GM23248 (cell line): ENCODE results near the gene LECT2. TPM values are rescaled to one million over a fixed set of nuclear protein-coding genes. Genes with fewer than 3 reads are reported as not detected.
A peak's percentile ranks its signal among the peaks of the same experiment; 100 is the strongest.

ENCODE experiments used
- DNase-seq: peaks from one replicate; pipeline ENCODE4 v3.0.0-alpha.2; 2015
- H2AFZ ChIP-seq: fragments of 200-600 bp; sonication (generic); 2 replicates; pipeline ENCODE4 v1.6.1; 2016; ENCODE audit warnings: antibody characterized with exemption
- H3F3A ChIP-seq: fragments of 200-600 bp; sonication (generic); 2 replicates; pipeline ENCODE4 v1.6.1; 2016; ENCODE audit warnings: mild to moderate bottlenecking, antibody characterized with exemption, mixed run types; ENCODE audit not compliant: insufficient read depth
- H3K27ac ChIP-seq: fragments of 200-600 bp; sonication (generic); 2 replicates; pipeline ENCODE4 v1.5.1; 2016; ENCODE audit warnings: mild to moderate bottlenecking
- H3K27me3 ChIP-seq: fragments of 200-600 bp; sonication (generic); replicated peaks from 2 replicates; pipeline ENCODE4 v1.6.1; 2016; ENCODE audit warnings: mild to moderate bottlenecking; ENCODE audit not compliant: insufficient read depth
- H3K36me3 ChIP-seq: fragments of 200-600 bp; sonication (generic); 2 replicates; pipeline ENCODE4 v1.6.1; 2016; ENCODE audit warnings: low read depth, mild to moderate bottlenecking
- H3K4me1 ChIP-seq: fragments of 200-600 bp; sonication (generic); 2 replicates; pipeline ENCODE4 v1.6.1; 2016; ENCODE audit warnings: mild to moderate bottlenecking; ENCODE audit not compliant: insufficient read depth
- H3K4me2 ChIP-seq: fragments of 200-600 bp; sonication (generic); one replicate; pipeline ENCODE4 v1.6.1; 2016; ENCODE audit warnings: mild to moderate bottlenecking; ENCODE audit not compliant: unreplicated experiment
- H3K4me3 ChIP-seq: fragments of 200-600 bp; sonication (generic); 2 replicates; pipeline ENCODE4 v1.5.1; 2016; ENCODE audit warnings: mild to moderate bottlenecking
- H3K79me2 ChIP-seq: fragments of 200-600 bp; sonication (generic); 2 replicates; pipeline ENCODE4 v1.6.1; 2016; ENCODE audit warnings: mild to moderate bottlenecking; ENCODE audit not compliant: insufficient read depth
- H3K9ac ChIP-seq: fragments of 200-600 bp; sonication (generic); 2 replicates; pipeline ENCODE4 v1.6.1; 2016; ENCODE audit warnings: mild to moderate bottlenecking
- H3K9me2 ChIP-seq: fragments of 200-600 bp; sonication (generic); 2 replicates; pipeline ENCODE4 v1.6.1; 2016; ENCODE audit warnings: mixed run types, mild to moderate bottlenecking, moderate library complexity; ENCODE audit not compliant: insufficient read depth
- H3K9me3 ChIP-seq: fragments of 200-600 bp; sonication (generic); one replicate; pipeline ENCODE4 v1.6.1; 2017; ENCODE audit warnings: low read depth
- H4K20me1 ChIP-seq: fragments of 200-600 bp; sonication (generic); 2 replicates; pipeline ENCODE4 v1.6.0; 2016; ENCODE audit not compliant: insufficient read depth
- EZH2 ChIP-seq: fragments of 200-600 bp; sonication (generic); IDR thresholded peaks from 2 replicates; pipeline ENCODE4 v1.6.1; 2018; ENCODE audit warnings: antibody characterized with exemption, mild to moderate bottlenecking; ENCODE audit not compliant: insufficient read depth, poor library complexity, severe bottlenecking
- EZH2phosphoT487 ChIP-seq: fragments of 200-600 bp; sonication (generic); IDR thresholded peaks from 2 replicates; pipeline ENCODE4 v1.6.1; 2018; ENCODE audit warnings: antibody characterized with exemption, moderate library complexity, mild to moderate bottlenecking, low read depth; ENCODE audit not compliant: insufficient read depth
- WGBS, 2 experiments: methylation state at CpG; one replicate each; pipeline ENCODE4 v1.1.6; 2015 to 2017; ENCODE audit warnings: low lambda C conversion rate in 2 of 2, low coverage in 1 of 2; ENCODE audit errors: missing lambda C conversion rate in 2 of 2; 5-methylcytosine and 5-hydroxymethylcytosine counted together
- in situ Hi-C: fragments of 300-500 bp; cut with MboI; formaldehyde crosslinking; loops from 2 replicates; pipeline ENCODE4 v1.15.0; 2020
- polyA plus RNA-seq: library from polyadenylated mRNA; unstranded; fragments of >200 nt; fragmentation: Nextera tagmentation; extraction: Ambion mirVana; gene quantifications from 2 replicates; pipeline ENCODE4 v1.2.1, GENCODE V29; 2016
- total RNA-seq: library from RNA; depleted of rRNA; stranded (reverse); fragments of >200 nt; shearing (Covaris generic); gene quantifications from 2 replicates; pipeline ENCODE4 v1.2.3, GENCODE V29; 2014

LECT2 gene
- total and polyA plus RNA-seq, 2 experiments from 2014 or later = 0.32 to 0.41 TPM

- peak; percentile 34 for DNase-seq
- H3K79me2 ChIP-seq = no peaks in the 10 kb centered on the region
- WGBS, 2 experiments = 65 to 68% methylated on average over 3 of the region's 3 CpGs
Measured at GRCh38 chr5:135986891-135987401, 32.2 kb upstream of the LECT2 start.

GRCh38 chr5:135986401-135986800 is 31.6 kb upstream of the LECT2 start:
- in situ Hi-C loops = no loop called here
- 93 to 97% methylated on average over 3 of the region's 3 CpGs for WGBS, 2 experiments
- no peaks in the 10 kb centered on the region for H4K20me1 ChIP-seq
- TF ChIP-seq EZH2phosphoT487 = no peak
- no peak for TF ChIP-seq EZH2
- no peak overlapping the region for H2AFZ ChIP-seq
- H3K79me2 ChIP-seq = no peaks in the 10 kb centered on the region
- H3K4me2 ChIP-seq = no peak overlapping the region
- no peaks in the 10 kb centered on the region; the same call in 1 of the 2 replicates for H3F3A ChIP-seq
- H3K27ac ChIP-seq = peak overlapping the region; percentile 4
- H3K9ac ChIP-seq = no peak overlapping the region
- H3K4me1 ChIP-seq = peaks cover 12% of the 10 kb centered on the region
- H3K9me3 ChIP-seq = no peaks in the 10 kb centered on the region
- H3K36me3 ChIP-seq = no peaks in the 10 kb centered on the region
- DNase-seq = no peak
- H3K4me3 ChIP-seq = no peak overlapping the region
- no peaks in the 10 kb centered on the region for H3K9me2 ChIP-seq
- H3K27me3 ChIP-seq = no peaks in the 10 kb centered on the region

More at GRCh38 chr5:135986891-135987401, 32.2 kb upstream of the LECT2 start:
- Histone ChIP-seq H4K20me1 (no peaks in the 10 kb centered on the region), H2AFZ (peak overlapping the region; percentile 36), H3K27ac (peak overlapping the region; percentile 4), H3F3A (peaks cover 2% of the 10 kb centered on the region; the same call in 1 of the 2 replicates), H3K4me1 (peaks cover 12% of the 10 kb centered on the region), H3K9me3 (no peaks in the 10 kb centered on the region), H3K4me3 (no peak overlapping the region), H3K36me3 (no peaks in the 10 kb centered on the region), H3K27me3 (no peaks in the 10 kb centered on the region), H3K9ac (no peak overlapping the region), H3K9me2 (no peaks in the 10 kb centered on the region), H3K4me2 (no peak overlapping the region)
- in situ Hi-C loops = no loop called here
- TF ChIP-seq EZH2 (no peak), EZH2phosphoT487 (no peak)

- WGBS, 2 experiments = 93 to 100% methylated on average over 1 of the region's 1 CpG
- Histone ChIP-seq H3K9me3 (no peaks in the 10 kb centered on the region), H2AFZ (no peak overlapping the region), H3K27me3 (no peaks in the 10 kb centered on the region), H3K27ac (no peak overlapping the region), H3F3A (peaks cover 2% of the 10 kb centered on the region; the same call in 1 of the 2 replicates), H3K4me2 (no peak overlapping the region), H3K9me2 (no peaks in the 10 kb centered on the region), H3K9ac (no peak overlapping the region), H3K4me3 (no peak overlapping the region), H4K20me1 (no peaks in the 10 kb centered on the region), H3K4me1 (peaks cover 15% of the 10 kb centered on the region), H3K36me3 (no peaks in the 10 kb centered on the region), H3K79me2 (no peaks in the 10 kb centered on the region)
- no peak for DNase-seq
- in situ Hi-C loops = no loop called here
- TF ChIP-seq EZH2 = no peak
- TF ChIP-seq EZH2phosphoT487 = no peak
Measured at GRCh38 chr5:135985951-135986350, 31.2 kb upstream of the LECT2 start.

GRCh38 chr5:135980620-135981019 is 25.8 kb upstream of the LECT2 start:
- Histone ChIP-seq H3K9me3 (no peaks in the 10 kb centered on the region), H3K9me2 (no peaks in the 10 kb centered on the region), H4K20me1 (no peaks in the 10 kb centered on the region), H3F3A (peaks cover 21% of the 10 kb centered on the region), H3K4me3 (no peak overlapping the region), H3K4me1 (peaks cover 21% of the 10 kb centered on the region), H3K9ac (no peak overlapping the region), H2AFZ (no peak overlapping the region), H3K36me3 (no peaks in the 10 kb centered on the region), H3K4me2 (peak overlapping the region; percentile 8), H3K79me2 (no peaks in the 10 kb centered on the region), H3K27me3 (no peaks in the 10 kb centered on the region), H3K27ac (no peak overlapping the region)
- in situ Hi-C loops = no loop called here
- DNase-seq = peak; percentile 47
- TF ChIP-seq EZH2 (no peak), EZH2phosphoT487 (no peak)
- 89 to 90% methylated on average over 1 of the region's 1 CpG for WGBS, 2 experiments

GRCh38 chr5:135979510-135979909 is 24.7 kb upstream of the LECT2 start:
- peak; percentile 78 for DNase-seq

More at GRCh38 chr5:135979510-135979909, 24.7 kb upstream of the LECT2 start:
- Histone ChIP-seq H2AFZ (no peak overlapping the region), H3K9ac (peak overlapping the region; percentile 35; the same call in 1 of the 2 replicates), H3K4me2 (peak overlapping the region; percentile 80), H3K79me2 (no peaks in the 10 kb centered on the region), H3K27ac (peak overlapping the region; percentile 63), H3K4me3 (no peak overlapping the region), H3F3A (peaks cover 21% of the 10 kb centered on the region), H3K9me2 (no peaks in the 10 kb centered on the region), H3K4me1 (peaks cover 21% of the 10 kb centered on the region), H4K20me1 (no peaks in the 10 kb centered on the region), H3K27me3 (no peaks in the 10 kb centered on the region), H3K9me3 (no peaks in the 10 kb centered on the region), H3K36me3 (no peaks in the 10 kb centered on the region)
- 3 to 10% methylated on average over 1 of the region's 1 CpG for WGBS, 2 experiments
- in situ Hi-C loops = no loop called here
- TF ChIP-seq EZH2phosphoT487 (no peak), EZH2 (no peak)
